KMS-11 (cell line): ENCODE results near the gene GNAI3.

ENCODE experiments used
- H2AFZ ChIP-seq: fragments of 200-600 bp; sonication (generic); 2 replicates; pipeline ENCODE4 v1.6.1; 2016; ENCODE audit warnings: antibody characterized with exemption, mixed run types, low read depth
- H3K27ac ChIP-seq: fragments of 200-600 bp; sonication (generic); 2 replicates; pipeline ENCODE4 v1.6.1; 2016; ENCODE audit warnings: mild to moderate bottlenecking, mixed run types
- H3K27me3 ChIP-seq: fragments of 200-600 bp; sonication (generic); 2 replicates; pipeline ENCODE4 v1.6.1; 2017; ENCODE audit warnings: mild to moderate bottlenecking, low read depth, mixed run types, moderate library complexity; ENCODE audit not compliant: insufficient read depth
- H3K36me3 ChIP-seq: fragments of 200-600 bp; sonication (generic); 2 replicates; pipeline ENCODE4 v1.6.1; 2017; ENCODE audit warnings: mild to moderate bottlenecking, mixed run types; ENCODE audit not compliant: insufficient read depth
- H3K4me1 ChIP-seq: fragments of 200-600 bp; sonication (generic); 2 replicates; pipeline ENCODE4 v1.6.1; 2016; ENCODE audit warnings: mild to moderate bottlenecking, low read depth, mixed run types; ENCODE audit not compliant: poor library complexity, severe bottlenecking
- H3K4me2 ChIP-seq: fragments of 200-600 bp; sonication (generic); 2 replicates; pipeline ENCODE4 v1.7.0; 2016; ENCODE audit warnings: mild to moderate bottlenecking, mixed run types
- H3K4me3 ChIP-seq: fragments of 200-600 bp; sonication (generic); IDR thresholded peaks from 2 replicates; pipeline ENCODE4 v1.6.1; 2017; ENCODE audit warnings: low read depth, low read length, mixed read lengths; ENCODE audit not compliant: insufficient read depth
- H3K79me2 ChIP-seq: fragments of 200-600 bp; sonication (generic); 2 replicates; pipeline ENCODE4 v1.6.1; 2016; ENCODE audit warnings: low read depth, mixed run types; ENCODE audit not compliant: insufficient read depth
- H3K9ac ChIP-seq: fragments of 200-600 bp; sonication (generic); 2 replicates; pipeline ENCODE4 v1.6.1; 2016; ENCODE audit warnings: mild to moderate bottlenecking, mixed run types
- H4K20me1 ChIP-seq: fragments of 200-600 bp; sonication (generic); 2 replicates; pipeline ENCODE4 v1.6.1; 2016; ENCODE audit warnings: mild to moderate bottlenecking, mixed run types; ENCODE audit not compliant: insufficient read depth
- TF ChIP-seq, protein P1 (sequence below): fragments of 200-600 bp; sonication (generic); conservative IDR thresholded peaks from 2 replicates; pipeline ENCODE4 v1.6.1; 2017; ENCODE audit warnings: low read depth, mild to moderate bottlenecking, antibody characterized with exemption, low read length, moderate library complexity, mixed read lengths

Gene GNAI3

DNA sequence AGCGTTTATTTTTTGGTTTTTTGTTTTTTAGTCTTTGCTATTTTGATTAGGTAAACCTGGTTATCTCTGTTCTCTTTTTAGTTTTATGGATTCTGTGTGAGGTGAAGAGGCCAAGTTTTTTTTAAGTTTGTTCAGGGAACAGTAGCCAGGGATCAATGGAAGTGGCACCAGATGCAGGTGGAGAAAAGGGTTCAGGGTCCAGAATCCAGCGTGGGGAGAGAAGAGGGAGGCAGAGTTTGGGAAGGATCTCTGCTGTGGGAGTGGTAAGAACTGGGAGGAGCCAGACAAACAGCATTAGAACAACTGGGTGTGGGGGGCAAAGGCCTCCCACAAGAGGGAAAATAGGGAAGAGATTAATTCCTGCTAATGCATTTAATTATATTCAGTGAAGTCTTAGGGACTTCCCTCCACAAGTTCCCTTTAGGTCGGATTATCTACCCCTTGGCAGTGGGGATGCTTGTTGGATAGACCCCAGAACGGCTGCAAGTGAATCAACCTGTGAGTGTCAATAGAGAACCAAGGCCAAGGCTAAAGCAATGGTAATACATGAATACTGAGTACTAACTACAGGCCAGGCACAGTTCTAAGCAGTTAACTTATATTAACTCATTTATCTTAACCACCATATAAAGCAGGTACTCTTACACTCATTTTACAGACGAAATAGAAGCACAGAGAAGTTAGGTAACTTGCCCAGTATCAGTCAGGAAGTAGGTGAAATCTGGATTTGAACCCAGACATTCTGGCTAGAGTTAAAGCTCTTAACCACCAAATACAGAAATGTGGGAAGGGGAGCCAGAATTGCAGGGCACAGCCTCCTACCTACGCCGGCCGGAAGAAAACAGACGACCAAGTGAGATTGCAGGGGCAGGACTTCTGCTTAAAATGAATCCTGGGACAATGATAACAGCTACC lies 70.5 kb downstream of the GNAI3 start:
- Histone ChIP-seq H3K4me2 (peak overlapping the region; percentile 98), H2AFZ (peak overlapping the region; percentile 89), H3K36me3 (no peaks in the 10 kb centered on the region), H3K4me1 (peaks cover 24% of the 10 kb centered on the region), H3K4me3 (peak overlapping the region; percentile 90), H3K27me3 (no peaks in the 10 kb centered on the region), H4K20me1 (no peaks in the 10 kb centered on the region), H3K27ac (peak overlapping the region; percentile 68), H3K79me2 (peaks cover 39% of the 10 kb centered on the region), H3K9ac (peak overlapping the region; percentile 93)
- TF ChIP-seq, protein P1, sequence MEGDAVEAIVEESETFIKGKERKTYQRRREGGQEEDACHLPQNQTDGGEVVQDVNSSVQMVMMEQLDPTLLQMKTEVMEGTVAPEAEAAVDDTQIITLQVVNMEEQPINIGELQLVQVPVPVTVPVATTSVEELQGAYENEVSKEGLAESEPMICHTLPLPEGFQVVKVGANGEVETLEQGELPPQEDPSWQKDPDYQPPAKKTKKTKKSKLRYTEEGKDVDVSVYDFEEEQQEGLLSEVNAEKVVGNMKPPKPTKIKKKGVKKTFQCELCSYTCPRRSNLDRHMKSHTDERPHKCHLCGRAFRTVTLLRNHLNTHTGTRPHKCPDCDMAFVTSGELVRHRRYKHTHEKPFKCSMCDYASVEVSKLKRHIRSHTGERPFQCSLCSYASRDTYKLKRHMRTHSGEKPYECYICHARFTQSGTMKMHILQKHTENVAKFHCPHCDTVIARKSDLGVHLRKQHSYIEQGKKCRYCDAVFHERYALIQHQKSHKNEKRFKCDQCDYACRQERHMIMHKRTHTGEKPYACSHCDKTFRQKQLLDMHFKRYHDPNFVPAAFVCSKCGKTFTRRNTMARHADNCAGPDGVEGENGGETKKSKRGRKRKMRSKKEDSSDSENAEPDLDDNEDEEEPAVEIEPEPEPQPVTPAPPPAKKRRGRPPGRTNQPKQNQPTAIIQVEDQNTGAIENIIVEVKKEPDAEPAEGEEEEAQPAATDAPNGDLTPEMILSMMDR, result no peak

DNA sequence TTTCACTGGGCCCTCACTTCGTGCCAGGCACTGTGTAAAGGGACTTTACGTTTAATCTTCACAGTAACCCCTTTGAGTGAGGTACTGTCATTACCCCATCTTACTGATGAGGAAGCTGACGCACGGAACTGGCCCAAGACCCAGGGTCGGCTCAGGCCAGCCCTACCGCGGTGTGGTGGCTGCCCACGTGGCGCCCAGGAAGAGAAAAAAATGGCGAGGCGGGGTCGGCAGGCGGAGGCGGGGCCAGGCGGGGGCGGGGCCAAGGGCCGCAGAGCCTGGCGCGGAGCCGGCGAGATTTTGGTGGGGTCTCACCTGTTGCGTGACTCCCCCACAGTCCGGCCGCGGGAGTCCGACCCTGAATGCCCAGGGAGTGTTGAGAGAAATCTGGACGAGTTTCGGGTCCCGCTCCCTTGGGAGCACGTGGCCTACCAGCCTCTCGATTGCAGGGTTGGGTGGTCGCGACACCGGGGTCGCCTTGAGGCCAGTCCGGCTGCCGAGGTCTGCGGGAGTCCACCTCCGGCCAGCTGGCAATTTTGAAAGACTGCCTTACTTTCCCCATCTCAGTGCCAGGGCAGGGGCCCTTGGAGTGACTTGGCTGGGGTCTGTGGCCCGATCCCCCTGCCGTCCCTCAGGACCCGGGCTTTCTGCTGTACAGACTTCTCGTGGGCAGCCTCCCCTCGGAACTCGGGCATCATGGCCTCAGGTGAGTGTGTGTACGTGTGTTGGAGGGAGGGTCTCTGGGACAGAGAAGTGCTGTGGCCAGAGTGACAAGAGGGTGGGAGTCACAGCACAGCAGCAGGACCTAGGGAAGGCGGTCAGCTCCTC lies 71.4 kb downstream of the GNAI3 start, which contains the start of the genes AMPD2 and GNAT2:
TSS of gene AMPD2 (plus strand) at position 262 of the 825 bp plus-strand sequence. CDS start 1,339 bp downstream, outside the sequence.
TSS of gene GNAT2 (minus strand) at position 41 of the 825 bp plus-strand sequence. CDS start 6,746 bp downstream, outside the sequence.
- peak within 1 kb of the TSS; percentile 93 for H3K9ac ChIP-seq
- peak within 1 kb of the TSS; percentile 98 for H3K4me2 ChIP-seq
- peaks cover 24% of the 10 kb centered on the region for H3K4me1 ChIP-seq
- peak within 1 kb of the TSS; percentile 68 for H3K27ac ChIP-seq
- H3K79me2 ChIP-seq, result peaks cover 48% of the 10 kb centered on the region
- no peaks in the 10 kb centered on the region for H3K27me3 ChIP-seq
- no peaks in the 10 kb centered on the region for H3K36me3 ChIP-seq
- peak within 1 kb of the TSS; percentile 89 for H2AFZ ChIP-seq
- H3K4me3 ChIP-seq, result peak within 1 kb of the TSS; percentile 90
- no peaks in the 10 kb centered on the region for H4K20me1 ChIP-seq
- TF ChIP-seq, protein P1, result no peak; the same call in 1 of the 2 replicates

DNA sequence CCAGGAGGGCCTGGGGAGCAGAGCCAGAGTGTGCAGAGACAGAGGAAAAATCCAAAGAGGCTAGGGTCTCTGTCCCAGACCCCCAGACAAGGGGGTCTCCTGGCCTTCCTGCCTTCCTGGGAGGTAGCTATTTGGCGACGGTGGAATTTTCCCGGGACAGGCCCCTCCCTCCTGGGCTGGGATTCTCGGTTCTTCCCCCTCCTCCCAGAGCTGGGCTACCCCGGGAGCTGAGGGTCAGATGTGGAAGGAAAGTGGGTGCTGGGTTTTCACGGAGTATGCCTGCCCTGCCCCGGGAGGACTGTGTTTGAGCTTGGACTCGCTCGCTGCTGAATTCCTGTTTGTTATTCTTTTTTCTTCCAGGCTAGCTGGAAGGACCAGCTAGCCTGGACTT lies 72.0 kb downstream of the GNAI3 start:
- H3K79me2 ChIP-seq, result peaks cover 48% of the 10 kb centered on the region
- peak overlapping the region; percentile 98 for H3K4me2 ChIP-seq
- H2AFZ ChIP-seq, result peak overlapping the region; percentile 89
- peaks cover 24% of the 10 kb centered on the region for H3K4me1 ChIP-seq
- H3K9ac ChIP-seq, result peak overlapping the region; percentile 93
- no peaks in the 10 kb centered on the region for H3K36me3 ChIP-seq
- no peaks in the 10 kb centered on the region for H3K27me3 ChIP-seq
- H3K27ac ChIP-seq, result peak overlapping the region; percentile 68
- peak overlapping the region; percentile 90 for H3K4me3 ChIP-seq
- TF ChIP-seq, protein P1, result no peak; the same call in 1 of the 2 replicates
- no peaks in the 10 kb centered on the region for H4K20me1 ChIP-seq

DNA sequence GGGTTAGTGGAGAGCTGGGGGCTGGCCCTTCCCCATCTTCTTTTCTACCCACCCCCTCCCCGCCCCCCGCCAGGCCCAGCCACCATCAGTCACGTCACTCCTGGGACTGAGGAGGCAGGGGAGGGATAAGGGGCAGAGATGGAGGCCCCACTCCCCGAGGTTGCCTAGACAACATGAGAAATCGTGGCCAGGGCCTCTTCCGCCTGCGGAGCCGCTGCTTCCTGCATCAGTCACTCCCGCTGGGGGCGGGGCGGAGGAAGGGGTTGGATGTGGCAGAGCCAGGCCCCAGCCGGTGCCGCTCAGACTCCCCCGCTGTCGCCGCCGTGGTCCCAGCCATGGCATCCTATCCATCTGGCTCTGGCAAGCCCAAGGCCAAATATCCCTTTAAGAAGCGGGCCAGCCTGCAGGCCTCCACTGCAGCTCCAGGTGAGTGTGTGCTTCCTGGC lies 72.4 kb downstream of the GNAI3 start:
- Histone ChIP-seq H3K27me3 (no peaks in the 10 kb centered on the region), H3K27ac (peak overlapping the region; percentile 68), H2AFZ (peak overlapping the region; percentile 89), H3K9ac (peak overlapping the region; percentile 93), H3K79me2 (peaks cover 48% of the 10 kb centered on the region), H3K4me1 (peaks cover 24% of the 10 kb centered on the region), H3K4me2 (peak overlapping the region; percentile 98), H3K36me3 (no peaks in the 10 kb centered on the region), H3K4me3 (peak overlapping the region; percentile 90), H4K20me1 (no peaks in the 10 kb centered on the region)
- TF ChIP-seq, protein P1, result no peak
